Measurements from ENCODE around the gene CHKB. TPM values are rescaled to one million over a fixed set of nuclear protein-coding genes. Genes with fewer than 3 reads are reported as not detected.

CHKB gene
- total RNA-seq, 1 donor from 2014 or later: 116 TPM

- H3K9me3 Mint-ChIP-seq: no peaks in the 10 kb centered on the region
- H3K36me3 Mint-ChIP-seq: peaks cover 29% of the 10 kb centered on the region
- H3K27me3 Mint-ChIP-seq (ENCODE audit: low read depth): no peaks in the 10 kb centered on the region
- H3K4me1 Mint-ChIP-seq: no peaks in the 10 kb centered on the region
- H3K4me3 Mint-ChIP-seq: no peak overlapping the region
- TF ChIP-seq CTCF (IDR thresholded peaks at IDR 0.05; ENCODE audit: unreplicated experiment): no peak
- DNase-seq (ENCODE audit: low spot score in 2 of 2, unreplicated experiment in 2 of 2): no peak
- H3K27ac Mint-ChIP-seq: no peak overlapping the region
Observed at GRCh38 chr22:50571264-50572175, 11.1 kb downstream of the CHKB start.

- DNase-seq (ENCODE audit: low spot score in 2 of 2, unreplicated experiment in 2 of 2): no peak
- Mint-ChIP-seq H3K36me3 (peaks cover 29% of the 10 kb centered on the region), H3K9me3 (no peaks in the 10 kb centered on the region), H3K4me1 (no peaks in the 10 kb centered on the region), H3K4me3 (no peak overlapping the region), H3K27ac (no peak overlapping the region), H3K27me3 (ENCODE audit: low read depth) (no peaks in the 10 kb centered on the region)
- TF ChIP-seq CTCF (IDR thresholded peaks at IDR 0.05; ENCODE audit: unreplicated experiment): no peak
Observed at GRCh38 chr22:50570861-50571260, 11.8 kb downstream of the CHKB start.

DNA sequence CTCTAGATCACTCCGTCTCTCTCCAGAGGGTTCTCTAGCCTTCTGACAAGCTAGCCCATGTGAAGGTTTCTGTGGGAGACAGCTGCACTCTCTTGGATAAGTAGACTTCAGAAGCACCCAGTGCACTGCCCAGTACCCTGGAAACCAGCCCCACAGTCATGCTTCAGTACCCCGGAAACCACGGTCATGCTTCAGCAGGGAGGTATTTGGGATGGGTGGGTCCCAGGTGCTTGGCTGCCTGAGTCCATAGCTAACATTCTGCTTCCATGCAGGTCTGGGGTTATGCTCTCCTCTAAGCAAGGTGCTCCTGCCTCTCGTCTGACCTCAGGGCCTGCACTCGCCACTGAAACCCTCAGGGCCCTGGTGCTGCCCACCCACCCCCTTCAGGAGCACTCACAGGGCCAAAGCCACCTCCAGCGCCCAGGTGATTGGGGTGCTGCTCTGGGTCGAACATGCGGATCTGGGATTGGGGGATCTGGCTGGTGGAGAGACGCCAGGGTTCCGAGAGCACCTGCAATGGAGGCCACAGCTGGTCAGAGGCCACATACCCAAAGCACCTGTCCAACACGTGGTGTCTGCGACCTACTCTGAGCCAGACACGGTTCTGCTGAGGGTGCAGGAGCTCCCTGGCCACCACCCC is 12.6 kb downstream of the CHKB start:
- Mint-ChIP-seq H3K9me3 (no peaks in the 10 kb centered on the region), H3K36me3 (peaks cover 29% of the 10 kb centered on the region), H3K27me3 (ENCODE audit: low read depth) (no peaks in the 10 kb centered on the region), H3K27ac (no peak overlapping the region), H3K4me3 (no peak overlapping the region), H3K4me1 (no peaks in the 10 kb centered on the region)
- DNase-seq (ENCODE audit: low spot score in 2 of 2, unreplicated experiment in 2 of 2): no peak
- TF ChIP-seq CTCF (IDR thresholded peaks at IDR 0.05; ENCODE audit: unreplicated experiment): no peak

DNA sequence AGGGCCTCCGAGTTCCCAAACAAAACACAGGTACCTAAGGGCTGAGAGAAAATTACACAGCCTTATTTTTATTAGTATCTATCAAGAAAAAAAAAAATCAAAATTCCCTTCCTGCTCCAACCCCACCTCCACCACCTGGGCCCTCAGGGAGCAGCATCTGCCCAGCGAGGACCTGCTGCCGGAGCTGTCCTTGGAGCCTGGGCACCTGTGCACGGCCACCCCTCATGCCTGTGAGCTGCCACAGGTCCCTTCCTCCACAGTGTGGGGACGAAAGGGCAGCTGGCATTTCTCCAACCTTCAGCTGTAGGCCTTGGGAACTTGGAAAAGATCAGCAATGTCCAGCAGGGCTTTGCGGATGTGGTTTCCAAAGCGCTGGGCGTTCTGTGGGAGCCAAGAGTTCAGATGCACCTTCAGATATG is 13.6 kb downstream of the CHKB start:
- H3K36me3 Mint-ChIP-seq: peaks cover 29% of the 10 kb centered on the region
- H3K4me1 Mint-ChIP-seq: no peaks in the 10 kb centered on the region
- DNase-seq (ENCODE audit: low spot score in 2 of 2, unreplicated experiment in 2 of 2): no peak
- no peak for TF ChIP-seq CTCF (IDR thresholded peaks at IDR 0.05; ENCODE audit: unreplicated experiment)
- no peak overlapping the region for H3K27ac Mint-ChIP-seq
- H3K4me3 Mint-ChIP-seq: no peak overlapping the region
- no peaks in the 10 kb centered on the region for H3K9me3 Mint-ChIP-seq
- H3K27me3 Mint-ChIP-seq (ENCODE audit: low read depth): no peaks in the 10 kb centered on the region

GRCh38 chr22:50568626-50569025 is 14.0 kb downstream of the CHKB start:
- no peak overlapping the region for H3K4me3 Mint-ChIP-seq
- TF ChIP-seq CTCF (IDR thresholded peaks at IDR 0.05; ENCODE audit: unreplicated experiment): no peak
- no peaks in the 10 kb centered on the region for H3K27me3 Mint-ChIP-seq (ENCODE audit: low read depth)
- H3K27ac Mint-ChIP-seq: no peak overlapping the region
- DNase-seq (ENCODE audit: low spot score in 2 of 2, unreplicated experiment in 2 of 2): no peak
- H3K9me3 Mint-ChIP-seq: no peaks in the 10 kb centered on the region
- peaks cover 2% of the 10 kb centered on the region for H3K4me1 Mint-ChIP-seq
- peaks cover 29% of the 10 kb centered on the region for H3K36me3 Mint-ChIP-seq

Measured in mesothelial cell of epicardium (in vitro differentiated cells).